ENCODE results near the gene PCDHB4. TPM values are rescaled to one million over a fixed set of nuclear protein-coding genes. Genes with fewer than 3 reads are reported as not detected.
"Not testable (repeated sequence)": the region's sequence is repeated elsewhere in the genome, so short reads cannot be mapped to it uniquely, and the experiment has no call there.

Gene PCDHB4
- 0.20 and 0.22 TPM in 2 replicates for total RNA-seq

GRCh38 chr5:141121563-141121962 is at the start of gene PCDHB4:
PCDHB4 (plus strand) TSS chr5:141121818; CDS start chr5:141121999, 181 bp downstream.
- DNase-seq (ENCODE audit: low read depth in 2 of 2) = peak; percentile 8 to 12

- no peak for DNase-seq (ENCODE audit: low read depth in 2 of 2)
These were observed 43.8 kb upstream of the PCDHB4 start for GRCh38 chr5:141077826-141078225.

GRCh38 chr5:141082228-141082627 is 39.4 kb upstream of the PCDHB4 start:
- no peak for DNase-seq (ENCODE audit: low read depth in 2 of 2)

GRCh38 chr5:141084487-141084989 is 37.1 kb upstream of the PCDHB4 start:
- peak; percentile 45 to 60 for DNase-seq (ENCODE audit: low read depth in 2 of 2)

- peak; percentile 32 for DNase-seq (ENCODE audit: low read depth in 2 of 2)
These were observed 26.9 kb upstream of the PCDHB4 start, which contains the start of gene PCDHB2 for GRCh38 chr5:141094481-141095262. PCDHB2 (plus strand) TSS chr5:141094615; CDS start chr5:141094791, 176 bp downstream.

GRCh38 chr5:141095263-141095641 is 26.4 kb upstream of the PCDHB4 start:
- no peak for DNase-seq (ENCODE audit: low read depth in 2 of 2)

GRCh38 chr5:141096181-141096580 is 25.4 kb upstream of the PCDHB4 start:
- DNase-seq (ENCODE audit: low read depth in 2 of 2) = not testable (repeated sequence)

- DNase-seq (ENCODE audit: low read depth in 2 of 2) = not testable (repeated sequence)
These were observed 25.0 kb upstream of the PCDHB4 start for GRCh38 chr5:141096586-141096985.

- DNase-seq (ENCODE audit: low read depth in 2 of 2) = peak; percentile 17 to 35
These were observed 21.3 kb upstream of the PCDHB4 start, which contains the start of gene PCDHB3 for GRCh38 chr5:141100243-141100805. PCDHB3 (plus strand) TSS chr5:141100473; CDS start chr5:141100650, 177 bp downstream.

- DNase-seq (ENCODE audit: low read depth in 2 of 2) = no peak
These were observed 20.6 kb upstream of the PCDHB4 start for GRCh38 chr5:141101059-141101458.

GRCh38 chr5:141102070-141102469 is 19.5 kb upstream of the PCDHB4 start:
- DNase-seq (ENCODE audit: low read depth in 2 of 2) = not testable (repeated sequence)

- not testable (repeated sequence) for DNase-seq (ENCODE audit: low read depth in 2 of 2)
These were observed 19.1 kb upstream of the PCDHB4 start for GRCh38 chr5:141102471-141102870.

- no peak for DNase-seq (ENCODE audit: low read depth in 2 of 2)
These were observed 16.3 kb upstream of the PCDHB4 start for GRCh38 chr5:141105350-141105749.

GRCh38 chr5:141119250-141119649 is 2.4 kb upstream of the PCDHB4 start:
- DNase-seq (ENCODE audit: low read depth in 2 of 2) = no peak

GRCh38 chr5:141121985-141122384 is 367 bp downstream of the PCDHB4 start:
- DNase-seq (ENCODE audit: low read depth in 2 of 2) = no peak

GRCh38 chr5:141123396-141124135 is 1.9 kb downstream of the PCDHB4 start:
- DNase-seq (ENCODE audit: low read depth in 2 of 2) = not testable (repeated sequence)

GRCh38 chr5:141127305-141127704 is 5.7 kb downstream of the PCDHB4 start:
- DNase-seq (ENCODE audit: low read depth in 2 of 2) = no peak

GRCh38 chr5:141135030-141135717 is 13.6 kb downstream of the PCDHB4 start, which contains the start of gene PCDHB5:
PCDHB5 (plus strand) TSS chr5:141135206; CDS start chr5:141135435, 229 bp downstream.
- DNase-seq (ENCODE audit: low read depth in 2 of 2) = peak; percentile 8 to 28

GRCh38 chr5:141135718-141136266 is 14.2 kb downstream of the PCDHB4 start:
- no peak for DNase-seq (ENCODE audit: low read depth in 2 of 2)

GRCh38 chr5:141137346-141137745 is 15.7 kb downstream of the PCDHB4 start:
- not testable (repeated sequence) for DNase-seq (ENCODE audit: low read depth in 2 of 2)

- peak; percentile 35 to 49 for DNase-seq (ENCODE audit: low read depth in 2 of 2)
These were observed 28.2 kb downstream of the PCDHB4 start, which contains the start of gene PCDHB6 for GRCh38 chr5:141149812-141150211. PCDHB6 (plus strand) TSS chr5:141150057; CDS start chr5:141150258, 201 bp downstream.
